ENCODE measurements around the gene NPY4R.
"Not testable (repeated sequence)": the region's sequence is repeated elsewhere in the genome, so short reads cannot be mapped to it uniquely, and the experiment has no call there.

GRCh38 chr10:46462276-46462675, 3.5 kb downstream of the NPY4R start:
- TF ChIP-seq, protein P1, sequence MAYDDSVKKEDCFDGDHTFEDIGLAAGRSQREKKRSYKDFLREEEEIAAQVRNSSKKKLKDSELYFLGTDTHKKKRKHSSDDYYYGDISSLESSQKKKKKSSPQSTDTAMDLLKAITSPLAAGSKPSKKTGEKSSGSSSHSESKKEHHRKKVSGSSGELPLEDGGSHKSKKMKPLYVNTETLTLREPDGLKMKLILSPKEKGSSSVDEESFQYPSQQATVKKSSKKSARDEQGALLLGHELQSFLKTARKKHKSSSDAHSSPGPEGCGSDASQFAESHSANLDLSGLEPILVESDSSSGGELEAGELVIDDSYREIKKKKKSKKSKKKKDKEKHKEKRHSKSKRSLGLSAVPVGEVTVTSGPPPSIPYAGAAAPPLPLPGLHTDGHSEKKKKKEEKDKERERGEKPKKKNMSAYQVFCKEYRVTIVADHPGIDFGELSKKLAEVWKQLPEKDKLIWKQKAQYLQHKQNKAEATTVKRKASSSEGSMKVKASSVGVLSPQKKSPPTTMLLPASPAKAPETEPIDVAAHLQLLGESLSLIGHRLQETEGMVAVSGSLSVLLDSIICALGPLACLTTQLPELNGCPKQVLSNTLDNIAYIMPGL (CRISPR knock-in tag; IDR thresholded peaks at IDR 0.05; ENCODE audit: borderline replicate concordance), result not testable (repeated sequence)
- TF ChIP-seq FOXS1 (CRISPR knock-in tag; IDR thresholded peaks at IDR 0.05); CEBPB (IDR thresholded peaks at IDR 0.05); POLR2A (IDR thresholded peaks at IDR 0.05; ENCODE audit: low read length); PBX3 (IDR thresholded peaks at IDR 0.05); SMC3 (IDR thresholded peaks at IDR 0.05); GATA3 (IDR thresholded peaks at IDR 0.05; ENCODE audit: borderline replicate concordance); MYC (IDR thresholded peaks at IDR 0.05; ENCODE audit: borderline replicate concordance, low read length): not testable (repeated sequence)
- TF ChIP-seq, protein P2, sequence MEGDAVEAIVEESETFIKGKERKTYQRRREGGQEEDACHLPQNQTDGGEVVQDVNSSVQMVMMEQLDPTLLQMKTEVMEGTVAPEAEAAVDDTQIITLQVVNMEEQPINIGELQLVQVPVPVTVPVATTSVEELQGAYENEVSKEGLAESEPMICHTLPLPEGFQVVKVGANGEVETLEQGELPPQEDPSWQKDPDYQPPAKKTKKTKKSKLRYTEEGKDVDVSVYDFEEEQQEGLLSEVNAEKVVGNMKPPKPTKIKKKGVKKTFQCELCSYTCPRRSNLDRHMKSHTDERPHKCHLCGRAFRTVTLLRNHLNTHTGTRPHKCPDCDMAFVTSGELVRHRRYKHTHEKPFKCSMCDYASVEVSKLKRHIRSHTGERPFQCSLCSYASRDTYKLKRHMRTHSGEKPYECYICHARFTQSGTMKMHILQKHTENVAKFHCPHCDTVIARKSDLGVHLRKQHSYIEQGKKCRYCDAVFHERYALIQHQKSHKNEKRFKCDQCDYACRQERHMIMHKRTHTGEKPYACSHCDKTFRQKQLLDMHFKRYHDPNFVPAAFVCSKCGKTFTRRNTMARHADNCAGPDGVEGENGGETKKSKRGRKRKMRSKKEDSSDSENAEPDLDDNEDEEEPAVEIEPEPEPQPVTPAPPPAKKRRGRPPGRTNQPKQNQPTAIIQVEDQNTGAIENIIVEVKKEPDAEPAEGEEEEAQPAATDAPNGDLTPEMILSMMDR (IDR thresholded peaks at IDR 0.05), result not testable (repeated sequence)

Measured in A549 (cell line).